SU-DHL-6 (cell line): ENCODE data around the gene GUCA1C.

Experiments used
- H2AFZ ChIP-seq: fragments of 200-600 bp; sonication (generic); 2 replicates; pipeline ENCODE4 v1.6.1; 2014; ENCODE audit warnings: low read depth, mild to moderate bottlenecking, moderate library complexity, mixed read lengths, antibody characterized with exemption, low read length; ENCODE audit not compliant: severe bottlenecking
- H3F3A ChIP-seq: fragments of 200-600 bp; shearing (Covaris generic); 2 replicates; pipeline ENCODE4 v1.6.0; 2016; ENCODE audit warnings: antibody characterized with exemption, mild to moderate bottlenecking; ENCODE audit not compliant: insufficient read depth
- H3K27ac ChIP-seq: fragments of 200-600 bp; sonication (generic); 2 replicates; pipeline ENCODE4 v1.5.1; 2016; ENCODE audit warnings: low read depth, mild to moderate bottlenecking, low read length, moderate library complexity, mixed read lengths
- H3K27me3 ChIP-seq: fragments of 200-600 bp; sonication (generic), shearing (Covaris generic); 2 replicates; pipeline ENCODE4 v1.6.0; 2014; ENCODE audit warnings: mild to moderate bottlenecking, low read length
- H3K36me3 ChIP-seq: fragments of 200-600 bp; sonication (generic); 2 replicates; pipeline ENCODE4 v1.6.1; 2014; ENCODE audit warnings: mild to moderate bottlenecking, low read length, mixed read lengths
- H3K4me2 ChIP-seq: fragments of 300-600, 200-600 bp; shearing (Covaris generic), sonication (generic); 2 replicates; pipeline ENCODE4 v1.6.0; 2014; ENCODE audit warnings: low read length, low read depth, mild to moderate bottlenecking; ENCODE audit not compliant: poor library complexity, severe bottlenecking
- H3K4me3 ChIP-seq: fragments of 200-600 bp; sonication (generic); 2 replicates; pipeline ENCODE4 v1.5.1; 2014; ENCODE audit warnings: antibody characterized with exemption, low read length, mild to moderate bottlenecking, mixed read lengths; ENCODE audit not compliant: insufficient read depth, poor library complexity, severe bottlenecking
- H3K79me2 ChIP-seq: fragments of 200-600 bp; sonication (generic); 2 replicates; pipeline ENCODE4 v1.6.1; 2014; ENCODE audit warnings: mild to moderate bottlenecking, low read length, moderate library complexity; ENCODE audit not compliant: insufficient read depth
- H3K9ac ChIP-seq: fragments of 200-600 bp; sonication (generic); 2 replicates; pipeline ENCODE4 v1.7.0; 2014; ENCODE audit warnings: mild to moderate bottlenecking, low read length
- H3K9me2 ChIP-seq: fragments of 200-600 bp; sonication (generic); replicated peaks from 2 replicates; pipeline ENCODE4 v1.6.1; 2014; ENCODE audit warnings: low read length; ENCODE audit not compliant: insufficient read depth
- H3K9me3 ChIP-seq: fragments of 200-600 bp; sonication (generic); 2 replicates; pipeline ENCODE4 v1.6.1; 2014; ENCODE audit warnings: low read length, mixed read lengths; ENCODE audit not compliant: insufficient read depth
- H4K20me1 ChIP-seq: fragments of 200-600 bp; sonication (generic); 2 replicates; pipeline ENCODE4 v1.6.1; 2014; ENCODE audit warnings: low read depth, mild to moderate bottlenecking, antibody characterized with exemption, low read length, moderate library complexity, mixed read lengths
- CTCF ChIP-seq: fragments of 200-600 bp; sonication (generic); IDR thresholded peaks from one replicate; pipeline ENCODE4 v1.5.1; 2017; ENCODE audit warnings: antibody characterized with exemption, mild to moderate bottlenecking, low read length, moderate library complexity; ENCODE audit not compliant: insufficient read depth, poor library complexity, severe bottlenecking
- EZH2phosphoT487 ChIP-seq: fragments of 200-600 bp; sonication (generic), shearing (Covaris generic); conservative IDR thresholded peaks from 2 replicates; pipeline ENCODE4 v1.6.1; 2018; ENCODE audit warnings: mild to moderate bottlenecking, antibody characterized with exemption, low read length, moderate library complexity, mixed read lengths

Gene GUCA1C

DNA sequence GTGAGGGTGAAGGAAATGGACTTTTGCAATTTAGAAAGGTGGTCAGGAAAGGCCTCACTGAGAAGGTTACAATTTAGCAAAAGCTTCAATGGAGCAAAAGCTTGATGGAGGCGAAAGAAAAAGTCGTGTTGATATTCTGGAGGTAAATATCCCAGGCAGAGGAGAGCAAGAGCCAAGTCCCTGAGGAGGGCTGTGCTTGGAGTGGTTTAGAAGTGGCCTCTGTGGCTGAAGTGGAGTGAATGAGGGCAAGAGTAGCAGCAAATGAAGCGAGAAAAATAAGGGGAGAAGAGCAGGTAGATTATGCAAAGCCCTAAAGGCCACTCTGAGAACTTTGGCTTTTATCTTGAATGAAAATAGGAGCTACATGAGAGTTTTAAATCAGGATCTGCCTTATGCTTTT is 54.1 kb downstream of the GUCA1C start:
- Histone ChIP-seq H3K9me2 (no peaks in the 10 kb centered on the region), H3K9ac (no peak overlapping the region), H4K20me1 (no peaks in the 10 kb centered on the region), H2AFZ (no peak overlapping the region), H3F3A (no peaks in the 10 kb centered on the region), H3K36me3 (no peaks in the 10 kb centered on the region), H3K9me3 (no peaks in the 10 kb centered on the region), H3K4me3 (no peak overlapping the region), H3K27me3 (no peaks in the 10 kb centered on the region), H3K79me2 (no peaks in the 10 kb centered on the region), H3K4me2 (no peak overlapping the region), H3K27ac (no peak overlapping the region)
- TF ChIP-seq EZH2phosphoT487 (no peak), CTCF (no peak)

DNA sequence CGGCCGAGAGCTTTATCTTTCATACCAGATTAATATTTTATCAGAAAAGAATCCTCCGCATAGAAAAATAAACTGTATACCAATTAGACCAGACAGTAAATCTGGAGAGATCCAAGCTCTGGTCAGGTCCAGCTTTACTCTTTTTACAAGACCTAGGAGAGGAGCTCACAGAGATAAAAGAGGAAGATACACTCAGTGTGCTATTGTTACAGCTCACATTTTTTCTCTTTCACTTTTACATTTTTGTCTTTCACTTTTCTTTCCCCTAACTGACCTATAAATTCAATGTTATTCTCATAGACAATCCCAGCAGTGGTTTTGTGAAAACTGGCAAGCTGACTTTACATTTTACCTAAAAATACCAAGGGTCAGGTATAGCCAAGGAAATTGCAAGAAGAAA is 55.8 kb downstream of the GUCA1C start:
- no peaks in the 10 kb centered on the region for H3K36me3 ChIP-seq

GRCh38 chr3:108894981-108895380 is 58.7 kb downstream of the GUCA1C start:
- H2AFZ ChIP-seq, result no peak overlapping the region
- no peaks in the 10 kb centered on the region for H3K79me2 ChIP-seq
- H3K9me2 ChIP-seq, result no peaks in the 10 kb centered on the region
- no peaks in the 10 kb centered on the region for H3F3A ChIP-seq
- no peak overlapping the region for H3K4me3 ChIP-seq
- no peak overlapping the region for H3K4me2 ChIP-seq
- H3K27me3 ChIP-seq, result no peaks in the 10 kb centered on the region
- no peak overlapping the region for H3K9ac ChIP-seq
- H4K20me1 ChIP-seq, result no peaks in the 10 kb centered on the region
- TF ChIP-seq CTCF (no peak), EZH2phosphoT487 (no peak)
- H3K36me3 ChIP-seq, result no peaks in the 10 kb centered on the region
- no peaks in the 10 kb centered on the region for H3K9me3 ChIP-seq
- no peak overlapping the region for H3K27ac ChIP-seq

More for the DNA sequence above, 55.8 kb downstream of the GUCA1C start:
- Histone ChIP-seq H3K9me2 (no peaks in the 10 kb centered on the region), H3K4me3 (no peak overlapping the region), H3K79me2 (no peaks in the 10 kb centered on the region), H3K27ac (no peak overlapping the region), H2AFZ (no peak overlapping the region), H3K9ac (no peak overlapping the region), H3F3A (no peaks in the 10 kb centered on the region), H3K4me2 (no peak overlapping the region), H3K27me3 (no peaks in the 10 kb centered on the region), H3K9me3 (no peaks in the 10 kb centered on the region), H4K20me1 (no peaks in the 10 kb centered on the region)
- TF ChIP-seq EZH2phosphoT487 (no peak), CTCF (no peak)

DNA sequence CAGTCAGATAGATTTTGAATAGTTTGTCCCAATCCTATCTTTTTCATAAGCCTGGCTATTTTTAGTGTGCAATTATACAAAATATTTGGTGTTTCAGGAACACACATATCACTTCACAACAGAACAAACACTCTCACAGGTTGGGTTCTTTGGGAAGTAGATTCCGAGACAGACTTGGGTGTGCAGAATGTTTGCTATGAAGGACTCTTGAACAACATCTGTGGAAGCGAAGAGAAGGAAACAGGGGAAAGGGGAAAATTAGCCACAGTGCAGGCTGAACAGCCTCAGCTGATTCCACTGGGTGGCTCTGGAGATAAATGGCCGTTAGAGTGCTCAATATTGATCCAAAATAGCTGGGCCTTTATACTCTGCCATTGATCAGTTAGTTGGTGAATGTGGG is 61.8 kb downstream of the GUCA1C start:
- Histone ChIP-seq H3K79me2 (no peaks in the 10 kb centered on the region), H3K9me2 (no peaks in the 10 kb centered on the region), H3K4me3 (no peak overlapping the region), H3K27me3 (no peaks in the 10 kb centered on the region), H4K20me1 (no peaks in the 10 kb centered on the region), H3K27ac (no peak overlapping the region), H3K9ac (no peak overlapping the region), H3K36me3 (no peaks in the 10 kb centered on the region), H3K9me3 (no peaks in the 10 kb centered on the region), H2AFZ (no peak overlapping the region), H3K4me2 (no peak overlapping the region), H3F3A (no peaks in the 10 kb centered on the region)
- TF ChIP-seq CTCF, result no peak
- TF ChIP-seq EZH2phosphoT487, result no peak
